ES-I3 (cell line): ENCODE measurements around the gene GALR2.
A peak's percentile ranks its signal among the peaks of the same experiment; 100 is the strongest.
"Not testable (repeated sequence)": the region's sequence is repeated elsewhere in the genome, so short reads cannot be mapped to it uniquely, and the experiment has no call there.

ENCODE experiments used
- H3K36me3 ChIP-seq: 2 replicates; pipeline ENCODE4 v1.6.1; 2013; ENCODE audit warnings: mild to moderate bottlenecking, low read length, control low read depth, moderate library complexity; ENCODE audit not compliant: insufficient read depth
- H3K4me1 ChIP-seq: 2 replicates; pipeline ENCODE4 v1.6.1; 2013; ENCODE audit warnings: mild to moderate bottlenecking, control low read depth, low read length; ENCODE audit not compliant: insufficient read depth
- H3K9ac ChIP-seq: 2 replicates; pipeline ENCODE4 v1.6.1; 2013; ENCODE audit warnings: low read depth, mild to moderate bottlenecking, low read length, moderate library complexity
- H3K9me3 ChIP-seq: 2 replicates; pipeline ENCODE4 v1.6.1; 2013; ENCODE audit warnings: mild to moderate bottlenecking, low read length, moderate library complexity; ENCODE audit not compliant: control insufficient read depth, insufficient read depth

The GALR2 gene

GRCh38 chr17:76063875-76064546 is 10.6 kb upstream of the GALR2 start:
- Histone ChIP-seq H3K9me3 (no peaks in the 10 kb centered on the region), H3K9ac (no peak overlapping the region), H3K36me3 (peaks cover 56% of the 10 kb centered on the region), H3K4me1 (no peaks in the 10 kb centered on the region)

- Histone ChIP-seq H3K36me3 (peaks cover 49% of the 10 kb centered on the region), H3K9me3 (no peaks in the 10 kb centered on the region), H3K4me1 (no peaks in the 10 kb centered on the region), H3K9ac (no peak overlapping the region)
Observed at GRCh38 chr17:76065775-76066174, 8.8 kb upstream of the GALR2 start.

GRCh38 chr17:76071531-76072147 is 2.9 kb upstream of the GALR2 start:
- Histone ChIP-seq H3K9ac (peak overlapping the region; percentile 86), H3K4me1 (peaks cover 4% of the 10 kb centered on the region), H3K9me3 (no peaks in the 10 kb centered on the region), H3K36me3 (peaks cover 9% of the 10 kb centered on the region; the same call in 1 of the 2 replicates)

DNA sequence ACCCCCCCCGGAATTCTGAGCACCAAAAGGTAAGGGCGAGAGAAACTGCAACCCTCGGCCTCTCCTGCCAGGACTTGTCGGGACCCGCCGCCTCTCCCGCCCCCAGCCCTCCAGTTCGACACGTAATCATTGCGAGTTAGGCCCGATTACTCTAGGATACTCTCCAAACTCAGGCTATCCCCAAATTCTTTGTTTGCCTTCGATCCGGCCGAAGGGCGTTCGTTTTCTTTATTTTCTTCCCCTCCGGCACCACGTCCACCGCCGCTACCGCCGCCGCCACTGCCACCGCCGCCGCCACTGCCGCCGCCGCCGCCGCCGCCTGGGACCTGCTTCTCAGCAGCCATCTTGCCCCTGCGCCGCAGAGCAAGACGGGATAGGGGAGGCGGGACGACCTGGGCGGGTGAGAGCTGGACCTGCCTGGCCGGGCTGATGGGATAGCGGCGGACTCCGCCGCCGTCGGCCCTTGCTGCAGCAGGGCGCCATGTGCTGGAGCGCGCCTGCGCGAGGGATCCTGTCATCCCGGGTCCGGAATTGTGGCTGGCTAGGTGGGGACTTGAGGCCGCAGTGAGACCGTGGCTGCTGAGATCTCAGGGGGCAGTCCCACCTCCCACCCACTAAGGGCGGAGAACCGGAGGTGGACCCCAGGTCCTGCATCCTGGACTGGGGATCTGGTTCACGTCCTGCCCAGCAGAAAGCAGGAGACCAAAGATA is 2.3 kb upstream of the GALR2 start, which contains the start of gene SRP68:
SRP68 (minus strand) TSS at position 370 of the 711 bp plus-strand sequence; CDS start at position 344, 26 bp downstream.
- peak within 1 kb of the TSS; percentile 86 for H3K9ac ChIP-seq

DNA sequence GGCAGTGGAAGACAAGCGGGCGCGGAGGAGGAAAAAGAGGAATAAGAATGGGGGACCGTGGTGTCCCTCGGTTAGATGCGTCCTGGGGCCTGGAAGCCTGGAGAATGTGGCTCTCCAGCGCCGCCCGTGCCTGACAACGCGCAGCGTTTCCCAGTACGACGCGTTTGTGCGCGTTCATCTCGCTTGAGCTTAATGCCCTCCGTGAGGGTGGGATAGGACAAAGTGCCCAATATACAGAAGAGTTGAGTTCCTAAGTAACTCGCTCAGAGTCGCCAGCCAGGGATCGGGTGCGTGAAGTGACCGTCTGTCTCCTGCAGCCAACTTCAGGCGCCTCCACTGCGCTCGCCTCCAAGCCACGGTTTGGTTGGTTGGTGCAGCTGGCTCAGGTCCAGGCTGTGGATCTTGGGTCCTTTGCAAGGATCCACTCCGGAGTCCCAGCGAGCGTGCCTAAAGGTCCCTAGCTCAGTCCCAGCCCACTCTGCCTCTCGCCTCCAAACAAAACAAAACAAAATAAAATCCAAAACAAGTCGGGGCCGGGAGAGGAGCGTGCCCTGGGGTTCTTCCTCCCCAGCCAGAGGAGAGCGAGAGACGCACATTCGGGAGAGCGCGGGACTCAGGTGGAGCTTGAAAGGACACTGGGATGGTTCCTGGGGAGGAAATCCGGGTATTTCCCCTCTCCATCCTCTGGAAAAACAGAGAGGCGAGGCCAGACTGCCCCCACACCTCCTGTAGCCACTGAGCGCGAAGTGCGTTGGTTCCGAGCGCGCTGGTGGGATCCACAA is 974 bp downstream of the GALR2 start:
- peak overlapping the region; percentile 30; the same call in 1 of the 2 replicates for H3K9ac ChIP-seq
- peaks cover 14% of the 10 kb centered on the region for H3K4me1 ChIP-seq
- H3K9me3 ChIP-seq = no peaks in the 10 kb centered on the region
- H3K36me3 ChIP-seq = no peaks in the 10 kb centered on the region

More for the DNA sequence above, 2.3 kb upstream of the GALR2 start, which contains the start of gene SRP68:
- Histone ChIP-seq H3K4me1 (peaks cover 4% of the 10 kb centered on the region), H3K36me3 (peaks cover 3% of the 10 kb centered on the region; the same call in 1 of the 2 replicates), H3K9me3 (no peaks in the 10 kb centered on the region)

- peak overlapping the region; percentile 30; the same call in 1 of the 2 replicates for H3K9ac ChIP-seq
- peaks cover 16% of the 10 kb centered on the region; the same call in 1 of the 2 replicates for H3K4me1 ChIP-seq
- no peaks in the 10 kb centered on the region for H3K9me3 ChIP-seq
- H3K36me3 ChIP-seq = no peaks in the 10 kb centered on the region
Observed at GRCh38 chr17:76076146-76076764, 1.7 kb downstream of the GALR2 start.

DNA sequence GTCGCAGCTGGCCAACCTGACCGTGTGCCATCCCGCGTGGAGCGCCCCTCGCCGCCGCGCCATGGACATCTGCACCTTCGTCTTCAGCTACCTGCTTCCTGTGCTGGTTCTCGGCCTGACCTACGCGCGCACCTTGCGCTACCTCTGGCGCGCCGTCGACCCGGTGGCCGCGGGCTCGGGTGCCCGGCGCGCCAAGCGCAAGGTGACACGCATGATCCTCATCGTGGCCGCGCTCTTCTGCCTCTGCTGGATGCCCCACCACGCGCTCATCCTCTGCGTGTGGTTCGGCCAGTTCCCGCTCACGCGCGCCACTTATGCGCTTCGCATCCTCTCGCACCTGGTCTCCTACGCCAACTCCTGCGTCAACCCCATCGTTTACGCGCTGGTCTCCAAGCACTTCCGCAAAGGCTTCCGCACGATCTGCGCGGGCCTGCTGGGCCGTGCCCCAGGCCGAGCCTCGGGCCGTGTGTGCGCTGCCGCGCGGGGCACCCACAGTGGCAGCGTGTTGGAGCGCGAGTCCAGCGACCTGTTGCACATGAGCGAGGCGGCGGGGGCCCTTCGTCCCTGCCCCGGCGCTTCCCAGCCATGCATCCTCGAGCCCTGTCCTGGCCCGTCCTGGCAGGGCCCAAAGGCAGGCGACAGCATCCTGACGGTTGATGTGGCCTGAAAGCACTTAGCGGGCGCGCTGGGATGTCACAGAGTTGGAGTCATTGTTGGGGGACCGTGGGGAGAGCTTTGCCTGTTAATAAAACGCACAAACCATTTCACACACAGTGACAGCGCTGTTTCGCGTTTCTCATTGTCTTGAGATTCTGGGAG is 2.4 kb downstream of the GALR2 start:
- no peaks in the 10 kb centered on the region for H3K36me3 ChIP-seq
- H3K9me3 ChIP-seq = no peaks in the 10 kb centered on the region
- peaks cover 16% of the 10 kb centered on the region; the same call in 1 of the 2 replicates for H3K4me1 ChIP-seq
- peak overlapping the region; percentile 13; the same call in 1 of the 2 replicates for H3K9ac ChIP-seq

DNA sequence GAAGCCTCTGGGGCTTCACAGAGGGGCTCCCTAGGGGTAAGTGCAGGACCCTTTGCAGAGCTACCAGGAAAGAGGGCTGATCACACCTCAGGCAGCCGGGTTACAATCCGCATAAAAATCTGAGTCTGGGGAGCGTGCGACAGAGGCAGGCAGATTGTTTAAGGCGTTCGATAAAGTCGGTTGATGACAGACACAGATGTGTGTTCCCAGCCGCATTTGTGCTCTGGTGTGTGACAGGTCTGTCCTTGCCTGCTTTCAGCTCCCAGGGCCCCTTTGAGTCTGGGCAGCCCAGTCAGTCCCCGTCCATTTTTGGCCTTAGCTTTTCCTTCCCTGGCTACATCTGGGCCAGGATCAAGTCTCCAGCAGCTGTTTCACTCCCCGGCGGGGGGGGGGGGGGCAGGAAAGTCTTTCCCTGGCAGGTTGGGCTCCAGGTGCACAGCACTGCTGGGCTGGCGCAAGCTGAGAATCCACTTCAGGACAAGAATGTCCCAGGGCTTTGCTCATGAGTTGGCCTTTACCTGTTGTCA is 3.1 kb downstream of the GALR2 start:
- Histone ChIP-seq H3K4me1 (peaks cover 16% of the 10 kb centered on the region; the same call in 1 of the 2 replicates), H3K9me3 (no peaks in the 10 kb centered on the region), H3K9ac (no peak overlapping the region), H3K36me3 (0 out of 2 replicates have a peak, but pooled peaks cover 3% of the 10 kb centered on the region)

GRCh38 chr17:76078370-76078769 is 3.8 kb downstream of the GALR2 start:
- not testable (repeated sequence) for H3K9ac ChIP-seq, H3K9me3 ChIP-seq, H3K36me3 ChIP-seq
- peaks cover 16% of the 10 kb centered on the region; the same call in 1 of the 2 replicates for H3K4me1 ChIP-seq

DNA sequence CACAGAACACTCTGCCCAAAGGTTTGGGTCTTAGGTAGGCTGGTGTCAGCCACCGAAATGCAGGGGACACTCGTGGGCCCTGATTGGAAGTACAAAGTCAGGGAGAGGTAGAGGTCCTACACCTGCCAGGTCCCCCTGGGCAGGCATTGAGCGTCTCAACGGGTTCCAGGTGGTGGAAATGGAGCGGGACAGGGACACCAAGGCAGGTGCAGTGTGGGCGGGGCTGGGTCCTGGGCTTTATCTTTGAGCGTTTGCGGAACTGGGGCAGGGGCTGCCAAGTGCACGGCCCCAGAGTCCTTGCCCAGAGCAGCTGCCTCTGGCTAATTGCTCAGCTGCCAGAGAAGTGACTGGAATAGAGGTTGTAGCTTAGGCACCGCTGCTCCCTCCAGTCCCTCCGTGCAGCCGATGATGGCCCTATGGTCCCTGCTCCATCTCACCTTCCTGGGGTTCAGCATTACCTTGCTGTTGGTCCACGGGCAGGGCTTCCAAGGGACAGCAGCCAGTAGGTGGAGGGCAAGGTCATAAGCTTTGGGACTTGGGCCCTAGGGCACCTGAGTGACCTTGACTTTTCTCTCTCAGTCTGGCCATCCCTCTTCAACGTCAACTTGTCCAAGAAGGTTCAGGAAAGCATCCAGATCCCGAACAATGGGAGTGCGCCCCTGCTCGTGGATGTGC is 4.4 kb downstream of the GALR2 start, which contains the start of gene ZACN:
ZACN (plus strand) TSS at position 323 of the 675 bp plus-strand sequence; CDS start at position 406, 83 bp downstream.
- Histone ChIP-seq H3K4me1 (peaks cover 16% of the 10 kb centered on the region; the same call in 1 of the 2 replicates), H3K36me3 (0 out of 2 replicates have a peak, but pooled peaks cover 5% of the 10 kb centered on the region), H3K9me3 (no peaks in the 10 kb centered on the region), H3K9ac (0 out of 2 replicates have a peak within 1 kb of the TSS, but pooled peaks have one; percentile 4)

- Histone ChIP-seq H3K9ac (0 out of 2 replicates have a peak overlapping the region, but pooled peaks have one; percentile 4), H3K4me1 (peaks cover 16% of the 10 kb centered on the region; the same call in 1 of the 2 replicates), H3K9me3 (no peaks in the 10 kb centered on the region), H3K36me3 (peaks cover 9% of the 10 kb centered on the region; the same call in 1 of the 2 replicates)
Observed at GRCh38 chr17:76079535-76079955, 5.0 kb downstream of the GALR2 start.
